GM18526 (cell line): Measurements from ENCODE around the gene USP31.

ENCODE experiments used
- POLR2A ChIP-seq: IDR thresholded peaks from 3 replicates; pipeline ENCODE4 v1.6.1; 2011; ENCODE audit not compliant: insufficient read length; ENCODE audit errors: extremely low read depth

USP31 gene

DNA sequence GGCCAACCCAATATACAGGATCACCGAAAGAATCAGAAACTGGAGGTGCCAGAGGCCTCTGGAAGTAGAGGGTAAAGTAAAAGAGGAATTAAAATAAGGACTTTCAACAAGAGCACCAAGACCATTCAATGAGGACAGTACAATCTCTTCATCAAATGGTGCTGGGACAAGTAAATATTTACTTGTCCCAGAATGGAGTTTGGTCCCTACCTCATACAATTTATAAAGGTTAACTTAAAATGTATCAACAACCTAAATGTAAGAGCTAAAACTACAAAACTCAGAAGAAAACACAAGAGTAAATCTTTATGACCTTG, 56.5 kb downstream of the USP31 start:
- TF ChIP-seq POLR2A, result no peak

DNA sequence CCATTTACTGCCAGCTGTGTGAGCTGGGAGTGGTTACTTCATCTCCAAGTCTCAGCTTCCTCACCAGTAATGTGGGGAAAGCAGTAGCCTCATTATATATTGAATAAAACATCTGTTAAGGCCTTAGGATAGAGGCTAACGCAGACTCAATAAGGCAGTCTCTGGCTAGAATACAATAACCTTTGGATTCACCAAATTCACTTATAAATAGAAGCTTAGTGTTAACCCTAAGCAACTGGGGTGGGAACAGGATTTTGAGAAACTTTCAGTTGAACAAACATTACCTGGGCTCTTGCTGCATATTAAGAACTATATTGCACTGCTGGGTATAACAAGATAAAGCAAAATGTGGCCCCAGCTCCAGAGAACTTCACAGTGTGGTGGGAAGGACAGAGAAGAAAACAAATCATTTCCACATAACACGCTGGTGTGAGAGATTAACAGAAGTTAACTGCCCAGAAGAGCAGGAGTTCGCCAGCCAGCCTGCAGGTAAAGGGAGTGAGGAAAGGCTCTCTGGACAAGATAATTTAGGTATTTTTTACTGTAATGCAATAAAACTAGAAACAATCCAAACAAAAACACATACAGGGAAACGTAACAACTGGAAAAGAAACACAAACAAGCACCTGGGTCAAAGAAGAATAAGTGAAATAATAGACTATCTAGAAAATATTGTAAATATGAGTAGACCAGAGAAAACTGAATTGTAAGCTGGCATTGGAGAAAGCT, 57.0 kb downstream of the USP31 start:
- TF ChIP-seq POLR2A, result no peak

DNA sequence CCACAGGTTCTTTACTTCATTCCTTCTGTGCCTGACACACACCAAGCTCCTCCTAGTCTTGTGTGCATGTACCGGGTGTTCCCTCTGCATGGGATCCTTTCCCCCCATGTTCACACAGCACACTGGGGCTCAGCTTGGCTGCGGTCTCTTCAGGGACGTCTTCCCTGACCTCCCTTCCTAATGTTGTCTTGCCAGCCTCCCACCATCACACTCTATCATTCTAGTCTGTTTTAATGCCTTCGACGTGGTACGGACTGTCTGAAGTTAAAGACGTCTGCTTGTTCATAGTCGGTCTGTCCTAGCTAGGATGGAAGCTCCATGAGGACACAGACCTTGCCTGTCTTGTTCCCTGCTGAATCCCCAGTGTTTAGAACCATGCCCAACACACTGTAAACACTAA, 60.1 kb downstream of the USP31 start:
- no peak for TF ChIP-seq POLR2A

DNA sequence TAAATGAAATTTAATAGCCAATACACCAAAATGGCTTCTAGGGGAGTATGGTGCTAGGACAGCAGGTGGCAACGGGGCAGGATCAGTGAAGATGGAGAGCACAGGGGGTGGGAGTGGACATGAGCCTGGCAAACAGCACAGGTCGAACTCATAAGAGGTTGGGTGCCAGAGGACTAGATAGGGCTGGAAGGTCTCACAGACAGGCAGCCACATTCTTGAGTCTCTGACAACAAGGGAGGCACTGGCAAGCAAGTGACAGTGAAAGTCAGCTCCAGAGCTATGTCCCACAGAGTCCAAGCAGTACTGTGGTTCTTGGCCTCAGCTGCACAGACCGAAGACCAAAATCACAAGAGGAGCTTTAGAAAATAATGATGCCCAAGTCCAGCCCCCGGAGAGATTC, 61.2 kb downstream of the USP31 start:
- no peak for TF ChIP-seq POLR2A

DNA sequence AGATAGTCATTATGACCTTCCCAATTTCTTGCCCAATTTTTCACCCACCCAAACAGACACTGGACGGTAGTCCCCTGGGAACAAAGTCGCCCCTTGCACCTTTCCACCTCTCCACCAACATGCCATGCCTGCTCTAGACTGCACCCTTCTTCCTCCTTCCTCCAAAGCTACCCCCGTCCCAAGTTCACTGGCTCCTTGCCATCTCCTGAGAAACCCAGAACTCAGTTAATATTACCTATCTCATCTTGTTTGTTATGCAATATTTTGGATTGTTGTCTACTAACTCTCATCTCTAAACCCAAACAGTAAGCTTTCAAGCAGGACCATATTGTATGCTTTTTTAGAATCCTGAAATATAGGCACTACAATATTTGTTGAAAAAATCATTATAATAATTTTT, 63.3 kb downstream of the USP31 start:
- TF ChIP-seq POLR2A, result no peak

DNA sequence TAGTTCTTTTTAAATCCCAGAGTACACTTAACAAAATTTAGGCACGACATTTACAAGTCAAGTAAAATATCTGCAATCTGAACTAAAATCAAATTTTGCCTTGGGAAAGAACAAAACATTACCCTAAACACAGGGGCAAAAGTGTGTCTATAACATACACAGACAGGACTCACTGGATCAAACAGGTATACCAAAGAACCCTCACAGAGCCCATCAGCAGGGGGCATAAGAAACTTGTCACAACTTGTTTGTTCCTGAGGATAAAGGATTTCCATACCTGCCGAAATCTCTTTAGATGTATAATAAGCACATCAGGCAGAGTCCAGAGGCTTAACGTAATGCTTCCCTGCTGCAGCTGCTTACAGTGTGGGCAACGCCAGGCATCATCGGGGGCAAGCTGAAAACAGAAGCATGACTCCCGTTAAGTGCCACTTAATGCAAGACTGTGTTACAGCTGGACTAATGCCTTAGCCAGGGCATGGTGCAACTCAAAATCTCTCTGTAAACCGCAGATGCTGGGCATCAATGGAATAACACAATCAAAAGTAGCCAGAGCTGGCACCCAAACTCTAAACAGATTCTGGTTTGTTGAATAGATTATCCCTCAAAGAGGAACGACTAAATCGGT, 67.0 kb downstream of the USP31 start:
- TF ChIP-seq POLR2A, result no peak

DNA sequence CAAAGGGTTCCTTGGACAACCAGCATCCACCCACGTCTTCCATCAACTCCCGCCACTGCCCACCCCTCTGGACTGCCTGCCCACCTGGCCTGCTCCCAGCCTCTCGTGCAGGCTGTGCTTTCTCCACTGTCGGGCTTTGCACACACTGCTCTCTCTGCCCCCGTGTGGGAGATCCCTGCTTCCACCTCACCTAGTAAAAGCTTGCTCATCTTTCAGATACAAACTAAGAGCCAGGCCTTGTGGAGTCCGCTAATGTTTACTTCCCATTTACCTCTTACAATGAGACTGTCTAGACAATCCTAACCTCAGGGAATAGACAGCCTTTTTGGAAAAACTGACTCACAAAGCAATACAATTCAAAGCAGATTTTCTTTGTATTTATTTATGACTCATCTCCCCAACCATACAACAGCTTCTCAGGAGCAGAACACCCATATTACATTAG, 67.6 kb downstream of the USP31 start:
- no peak for TF ChIP-seq POLR2A

DNA sequence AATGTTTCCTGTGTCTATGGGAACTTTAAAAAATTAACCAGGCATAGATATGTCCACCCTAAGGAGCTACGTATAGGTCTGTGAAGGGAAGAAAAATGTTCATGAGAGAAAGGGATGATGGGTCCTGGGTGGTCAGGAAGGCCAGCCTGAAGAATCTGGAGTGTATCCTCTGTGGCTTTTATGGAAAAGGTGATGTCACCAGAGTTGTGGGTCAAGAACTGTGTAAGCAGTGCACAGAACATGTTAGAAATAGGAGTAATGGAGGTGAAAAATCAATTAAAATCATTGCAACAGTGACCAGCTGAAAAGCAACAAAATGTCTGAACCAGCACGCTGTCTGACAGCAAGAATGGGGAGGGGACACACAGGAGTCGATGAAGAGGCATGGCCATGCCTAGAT, 68.5 kb downstream of the USP31 start:
- no peak for TF ChIP-seq POLR2A

DNA sequence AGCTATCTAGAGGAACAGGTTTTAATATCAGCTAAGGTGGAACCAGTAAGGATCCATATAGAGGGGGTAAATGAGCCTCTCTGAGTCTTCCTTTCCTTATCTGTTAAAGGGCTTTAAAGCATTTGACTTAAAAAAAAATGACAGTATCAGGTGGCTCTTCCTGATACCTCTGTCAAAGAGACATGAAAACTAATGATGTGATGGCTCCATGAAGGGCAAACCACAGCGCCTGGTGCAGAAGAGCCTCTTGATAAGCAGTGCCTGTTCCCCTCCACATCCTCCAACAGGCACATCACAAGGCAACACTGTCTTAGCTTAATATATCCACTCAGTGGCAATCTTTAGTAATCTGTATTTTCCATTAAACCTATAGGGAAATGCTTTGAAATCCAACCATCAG, 68.9 kb downstream of the USP31 start:
- no peak for TF ChIP-seq POLR2A

DNA sequence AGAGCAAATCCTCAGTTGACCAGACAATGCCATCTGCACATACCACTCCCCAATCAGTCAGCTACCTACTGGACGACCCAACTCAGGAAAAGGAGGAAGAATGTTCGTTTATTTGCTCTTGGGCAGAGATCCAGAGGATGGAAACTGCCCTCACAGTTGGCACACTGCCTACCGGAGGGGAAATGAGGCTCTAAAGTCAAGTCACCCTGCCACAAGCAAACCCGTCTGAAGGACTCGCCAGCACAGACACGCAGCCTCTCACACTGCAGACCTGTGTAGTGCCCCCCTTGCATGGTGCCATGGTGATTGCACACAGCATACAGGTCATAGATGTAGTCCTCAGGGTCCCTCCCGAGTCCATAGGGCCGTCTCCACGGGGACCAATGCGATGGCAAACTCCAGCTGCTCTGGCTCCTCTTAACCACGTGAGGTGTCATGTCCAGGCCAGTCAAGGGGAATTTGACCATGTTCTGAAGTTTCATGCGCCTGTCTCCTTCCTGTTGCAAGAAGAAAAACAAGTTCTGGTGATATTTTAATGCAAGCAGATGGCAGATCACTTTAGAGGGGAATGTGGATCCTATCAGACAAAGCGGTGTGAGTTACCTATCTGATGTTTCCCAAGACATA, 69.5 kb downstream of the USP31 start:
- no peak for TF ChIP-seq POLR2A

DNA sequence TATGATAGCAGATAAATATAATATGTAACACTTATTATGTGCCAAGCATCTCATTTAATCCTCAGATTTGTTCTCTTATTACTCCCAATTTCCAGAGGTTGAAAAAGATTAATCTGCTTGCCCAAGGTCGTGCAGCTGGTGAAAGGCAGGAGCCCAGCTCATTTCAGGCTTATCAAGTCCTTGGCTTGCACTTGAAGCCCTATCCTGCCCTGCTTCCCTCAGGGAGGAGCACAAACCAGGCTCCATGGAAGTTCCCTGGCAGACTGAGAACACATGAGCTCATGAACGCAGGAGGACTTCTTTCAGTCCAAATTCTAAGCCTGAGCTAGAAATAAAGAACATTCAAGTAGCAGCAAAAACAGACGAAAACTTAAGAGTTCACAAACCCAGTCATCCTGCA, 74.8 kb downstream of the USP31 start:
- no peak for TF ChIP-seq POLR2A

DNA sequence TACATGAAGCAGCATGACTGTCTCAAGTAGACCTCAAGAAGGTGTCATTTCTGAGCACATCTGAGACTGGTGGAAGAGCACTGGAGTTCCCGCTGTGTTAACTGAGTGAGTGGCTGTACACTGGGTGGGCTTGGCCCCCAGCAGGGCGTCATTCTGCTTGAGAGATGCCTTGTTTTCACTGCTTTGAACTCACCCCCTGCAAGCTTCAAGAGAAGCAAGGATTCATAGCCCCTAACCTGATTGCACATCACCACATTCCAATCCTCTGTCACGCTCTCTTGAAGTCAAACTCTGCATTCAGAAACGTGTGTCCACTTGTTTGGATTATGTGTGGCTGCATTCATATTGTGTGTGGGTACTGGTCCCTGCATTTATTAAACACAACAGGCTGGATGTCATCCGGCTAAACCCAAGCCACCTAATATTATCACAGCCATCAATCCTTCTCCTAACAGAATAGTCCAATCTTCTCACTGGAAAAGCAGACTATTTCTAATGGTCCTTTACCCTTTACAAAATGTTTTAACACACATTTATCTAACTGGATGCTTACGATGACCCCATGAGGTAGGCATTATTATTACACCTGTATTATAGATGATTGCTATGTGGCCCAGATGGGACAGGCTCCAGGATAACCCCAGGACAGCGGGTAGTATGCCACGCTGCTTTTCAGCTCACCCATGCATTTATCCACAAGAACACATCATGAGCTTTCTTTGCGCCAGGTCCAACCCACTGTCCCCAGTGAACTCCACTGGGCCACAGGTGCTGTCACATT, 76.3 kb downstream of the USP31 start:
- no peak for TF ChIP-seq POLR2A

DNA sequence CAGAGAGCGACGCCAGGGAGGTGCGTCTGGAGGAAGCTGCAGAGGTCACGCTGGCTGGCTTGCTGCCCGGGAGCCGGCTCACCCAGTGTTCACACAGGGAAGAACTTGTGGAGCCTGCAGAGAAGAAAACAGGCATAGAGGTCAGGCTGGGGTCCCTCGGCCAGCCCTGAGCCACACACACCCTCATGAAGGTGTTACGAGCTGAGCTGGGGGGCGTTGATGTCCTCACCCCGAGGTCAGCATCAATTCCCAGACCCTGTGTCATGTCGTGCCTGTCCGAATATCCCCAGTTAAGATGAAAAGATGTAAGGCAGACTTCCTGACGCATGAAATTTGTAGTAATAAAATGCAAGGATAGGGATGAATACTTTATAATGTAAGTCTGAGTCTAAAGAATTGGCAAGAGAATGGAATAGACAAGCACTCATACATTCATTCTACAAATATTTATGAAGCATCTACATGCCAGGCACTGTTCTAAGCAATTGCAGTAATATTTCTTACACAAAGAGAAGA, 77.1 kb downstream of the USP31 start:
- TF ChIP-seq POLR2A, result no peak

DNA sequence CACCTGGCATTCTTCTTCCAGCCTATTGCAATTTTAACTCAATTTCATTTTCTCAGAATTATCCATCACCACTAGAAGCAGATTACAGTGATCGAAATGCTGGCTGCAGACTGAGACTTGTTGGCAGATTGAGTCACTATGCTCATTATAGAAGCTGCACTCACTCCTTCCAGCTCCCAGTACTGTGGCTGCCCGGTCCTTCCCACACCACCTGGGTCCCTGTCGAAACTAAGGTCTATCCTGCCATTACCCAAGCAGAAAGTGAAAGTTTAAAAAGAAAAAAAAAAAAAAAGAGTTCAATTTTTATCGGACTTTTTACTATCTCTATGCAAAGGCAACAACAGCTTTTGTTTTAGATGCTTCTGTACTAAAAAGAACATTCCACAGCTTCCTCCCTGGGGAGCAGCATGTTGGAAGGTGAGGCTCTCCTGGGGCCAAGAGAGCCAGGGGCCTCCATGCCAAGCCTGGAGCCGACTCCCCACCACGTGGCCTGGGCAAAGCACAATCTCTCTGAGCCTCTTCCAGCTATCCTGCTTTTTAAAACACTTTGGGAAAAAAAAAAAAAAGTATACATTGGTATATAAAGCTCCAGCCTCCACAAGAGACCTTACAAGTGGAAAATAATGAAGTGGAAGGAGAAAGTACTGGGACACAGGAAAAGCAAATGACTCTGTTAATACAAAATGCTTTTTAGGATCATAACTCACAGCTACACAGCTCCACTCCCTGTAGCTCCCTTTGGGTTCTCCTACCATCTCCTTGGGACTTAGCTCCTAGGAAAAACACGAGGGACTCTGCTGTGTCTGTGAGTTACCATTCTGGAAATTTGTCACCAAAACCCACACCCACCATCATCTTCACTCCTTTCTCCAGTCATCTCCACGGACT, 77.8 kb downstream of the USP31 start:
- no peak for TF ChIP-seq POLR2A

DNA sequence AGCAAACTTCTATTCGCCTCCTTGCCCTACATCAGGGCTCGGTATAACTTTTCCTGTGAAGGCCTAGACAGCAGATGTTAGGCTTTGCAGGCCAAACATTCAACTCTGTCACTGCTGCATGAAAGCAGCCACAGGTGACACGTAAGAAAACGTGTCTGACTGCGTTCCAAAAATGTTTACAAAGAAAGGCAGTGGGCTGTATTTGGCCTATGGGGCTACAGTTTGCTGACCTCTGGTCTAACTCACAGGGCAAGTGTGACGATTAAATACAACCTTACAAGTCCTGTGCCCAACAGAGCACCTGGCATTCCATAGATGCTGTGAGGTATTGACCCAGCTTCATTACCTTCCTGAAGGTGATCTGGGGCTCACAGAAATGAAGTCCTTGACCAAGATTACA, 79.4 kb downstream of the USP31 start:
- TF ChIP-seq POLR2A, result no peak

DNA sequence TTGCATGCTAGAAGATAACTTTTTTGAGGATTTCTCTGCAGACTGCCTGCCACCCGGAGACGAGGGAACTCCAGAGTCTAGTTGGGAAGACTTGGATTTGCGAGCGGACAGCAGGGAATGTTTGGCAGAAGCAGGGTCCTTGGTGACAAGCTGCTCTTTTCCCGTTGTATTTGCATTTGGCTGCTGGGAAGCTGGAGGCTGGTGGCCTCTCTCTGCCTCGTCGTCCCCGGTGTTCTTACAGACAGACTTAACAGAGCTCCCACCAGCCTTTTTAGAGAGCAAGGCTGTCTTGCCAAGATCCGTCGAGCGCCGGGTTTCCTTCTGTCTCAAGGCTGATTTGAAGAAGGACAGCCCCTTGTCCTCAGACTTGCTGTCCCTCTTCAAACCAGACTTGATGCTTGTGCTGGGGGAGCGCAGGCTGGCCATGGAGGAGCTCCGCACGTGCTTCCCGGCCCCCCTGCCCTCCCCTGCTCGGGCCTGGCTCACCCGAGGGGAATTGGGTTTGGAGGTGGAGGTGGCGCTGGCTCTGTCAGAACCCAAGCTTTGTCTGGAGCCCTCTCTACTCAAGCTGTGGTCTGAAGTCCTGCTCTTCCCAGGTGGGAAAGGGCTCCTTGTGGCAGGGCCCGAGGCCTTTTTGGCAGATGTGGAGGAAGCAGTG, 81.0 kb downstream of the USP31 start:
- TF ChIP-seq POLR2A, result no peak
